ENCODE measurements around the gene TFAP2A. TPM values are rescaled to one million over a fixed set of nuclear protein-coding genes. Genes with fewer than 3 reads are reported as not detected.

TFAP2A gene
- total RNA-seq, 1 experiment from 2014 or later = 0.34 TPM

DNA sequence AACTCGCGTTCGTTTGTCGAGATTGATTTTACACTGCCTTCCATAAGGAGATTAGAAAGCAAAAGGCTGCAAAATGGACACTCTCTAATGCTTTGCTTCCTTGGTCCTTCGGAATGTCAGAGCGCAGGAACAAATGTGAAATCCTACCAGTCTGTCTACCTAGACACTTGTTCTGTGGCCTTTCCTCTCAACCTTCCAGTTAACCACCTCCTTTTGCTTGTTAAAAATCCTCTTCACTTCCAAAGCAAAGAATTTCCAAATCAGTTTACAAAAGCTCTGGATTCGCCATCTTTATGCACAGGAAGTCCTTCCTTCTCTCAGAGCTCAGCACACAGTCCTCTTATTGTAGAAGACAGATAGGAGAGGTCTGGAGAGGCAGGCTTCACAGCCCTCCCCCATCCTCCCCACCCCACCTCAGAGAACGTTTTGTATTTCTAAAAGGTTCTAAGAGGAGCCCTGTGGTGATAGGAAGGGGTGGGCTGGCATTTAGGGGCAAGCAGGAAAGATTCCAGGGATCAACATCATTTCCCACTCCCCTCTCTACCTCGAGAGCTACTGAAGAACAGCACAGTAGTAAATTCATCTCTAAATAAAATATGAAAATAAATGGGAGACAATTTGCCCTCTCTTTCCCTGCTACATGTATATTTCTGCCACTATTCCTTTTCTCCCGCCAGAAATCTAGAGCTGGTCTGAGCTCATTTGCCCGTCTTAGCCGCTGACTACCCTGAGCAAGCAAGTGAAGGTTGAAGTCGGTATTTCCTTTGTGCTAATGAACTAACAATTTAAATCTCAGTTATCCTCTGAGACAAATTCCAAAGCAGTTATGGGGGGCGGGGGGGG lies 18.9 kb downstream of the TFAP2A start:
- H4K20me1 ChIP-seq (ENCODE audit: insufficient read depth, low read depth, low read length) = no peaks in the 10 kb centered on the region
- no peaks in the 10 kb centered on the region for H3K79me2 ChIP-seq (ENCODE audit: low read length)
- no peak overlapping the region for H3K9ac ChIP-seq (ENCODE audit: low read length)
- no peak overlapping the region for H3K27ac ChIP-seq (ENCODE audit: low read length)
- H3K4me2 ChIP-seq (ENCODE audit: low read depth, low read length, poor library complexity, severe bottlenecking) = no peak overlapping the region
- H3K36me3 ChIP-seq (ENCODE audit: insufficient read depth, low read length) = no peaks in the 10 kb centered on the region
- DNase-seq = no peak
- no peaks in the 10 kb centered on the region for H3K27me3 ChIP-seq (ENCODE audit: low read length)
- no peaks in the 10 kb centered on the region for H3K9me3 ChIP-seq (ENCODE audit: low read length)
- no peak overlapping the region for H2AFZ ChIP-seq (ENCODE audit: low read length)
- H3K4me1 ChIP-seq (ENCODE audit: low read length) = no peaks in the 10 kb centered on the region
- H3K4me3 ChIP-seq (ENCODE audit: low read length) = no peak overlapping the region
- H3K9me2 ChIP-seq (replicated peaks; ENCODE audit: insufficient read depth, low read length) = no peaks in the 10 kb centered on the region

GRCh38 chr6:10395171-10395703 lies 19.6 kb downstream of the TFAP2A start:
- no peaks in the 10 kb centered on the region for H3K9me3 ChIP-seq (ENCODE audit: low read length)
- no peak overlapping the region for H2AFZ ChIP-seq (ENCODE audit: low read length)
- H3K27me3 ChIP-seq (ENCODE audit: low read length) = no peaks in the 10 kb centered on the region

GRCh38 chr6:10393544-10394225 lies 21.2 kb downstream of the TFAP2A start:
- H3K4me3 ChIP-seq (ENCODE audit: low read length) = no peak overlapping the region
- no peaks in the 10 kb centered on the region for H3K27me3 ChIP-seq (ENCODE audit: low read length)

More at GRCh38 chr6:10395171-10395703, 19.6 kb downstream of the TFAP2A start:
- Histone ChIP-seq H3K27ac (ENCODE audit: low read length) (no peak overlapping the region), H3K79me2 (ENCODE audit: low read length) (no peaks in the 10 kb centered on the region), H3K4me2 (ENCODE audit: low read depth, low read length, poor library complexity, severe bottlenecking) (no peak overlapping the region), H3K4me1 (ENCODE audit: low read length) (no peaks in the 10 kb centered on the region), H3K36me3 (ENCODE audit: insufficient read depth, low read length) (no peaks in the 10 kb centered on the region), H3K9ac (ENCODE audit: low read length) (no peak overlapping the region), H3K9me2 (replicated peaks; ENCODE audit: insufficient read depth, low read length) (no peaks in the 10 kb centered on the region), H3K4me3 (ENCODE audit: low read length) (no peak overlapping the region), H4K20me1 (ENCODE audit: insufficient read depth, low read depth, low read length) (no peaks in the 10 kb centered on the region)
- DNase-seq = no peak

GRCh38 chr6:10391799-10392198 lies 23.1 kb downstream of the TFAP2A start:
- no peaks in the 10 kb centered on the region for H3K36me3 ChIP-seq (ENCODE audit: insufficient read depth, low read length)
- DNase-seq = no peak
- H3K9me2 ChIP-seq (replicated peaks; ENCODE audit: insufficient read depth, low read length) = no peaks in the 10 kb centered on the region
- no peaks in the 10 kb centered on the region for H3K4me1 ChIP-seq (ENCODE audit: low read length)
- H3K4me3 ChIP-seq (ENCODE audit: low read length) = no peak overlapping the region
- H4K20me1 ChIP-seq (ENCODE audit: insufficient read depth, low read depth, low read length) = no peaks in the 10 kb centered on the region
- no peak overlapping the region for H3K27ac ChIP-seq (ENCODE audit: low read length)
- H3K27me3 ChIP-seq (ENCODE audit: low read length) = no peaks in the 10 kb centered on the region
- no peak overlapping the region for H3K9ac ChIP-seq (ENCODE audit: low read length)
- no peak overlapping the region for H2AFZ ChIP-seq (ENCODE audit: low read length)
- H3K79me2 ChIP-seq (ENCODE audit: low read length) = no peaks in the 10 kb centered on the region
- no peak overlapping the region for H3K4me2 ChIP-seq (ENCODE audit: low read depth, low read length, poor library complexity, severe bottlenecking)
- H3K9me3 ChIP-seq (ENCODE audit: low read length) = no peaks in the 10 kb centered on the region

More at GRCh38 chr6:10393544-10394225, 21.2 kb downstream of the TFAP2A start:
- no peak for DNase-seq
- Histone ChIP-seq H3K9me3 (ENCODE audit: low read length) (no peaks in the 10 kb centered on the region), H3K9me2 (replicated peaks; ENCODE audit: insufficient read depth, low read length) (no peaks in the 10 kb centered on the region), H3K36me3 (ENCODE audit: insufficient read depth, low read length) (no peaks in the 10 kb centered on the region), H3K9ac (ENCODE audit: low read length) (no peak overlapping the region), H2AFZ (ENCODE audit: low read length) (no peak overlapping the region), H3K79me2 (ENCODE audit: low read length) (no peaks in the 10 kb centered on the region), H3K4me1 (ENCODE audit: low read length) (no peaks in the 10 kb centered on the region), H4K20me1 (ENCODE audit: insufficient read depth, low read depth, low read length) (no peaks in the 10 kb centered on the region), H3K27ac (ENCODE audit: low read length) (no peak overlapping the region), H3K4me2 (ENCODE audit: low read depth, low read length, poor library complexity, severe bottlenecking) (no peak overlapping the region)

GRCh38 chr6:10391299-10391630 lies 23.6 kb downstream of the TFAP2A start:
- H3K4me3 ChIP-seq (ENCODE audit: low read length) = no peak overlapping the region
- no peaks in the 10 kb centered on the region for H3K4me1 ChIP-seq (ENCODE audit: low read length)
- no peak overlapping the region for H3K4me2 ChIP-seq (ENCODE audit: low read depth, low read length, poor library complexity, severe bottlenecking)
- H3K79me2 ChIP-seq (ENCODE audit: low read length) = no peaks in the 10 kb centered on the region
- no peak overlapping the region for H3K27ac ChIP-seq (ENCODE audit: low read length)
- no peaks in the 10 kb centered on the region for H3K27me3 ChIP-seq (ENCODE audit: low read length)
- no peaks in the 10 kb centered on the region for H3K9me3 ChIP-seq (ENCODE audit: low read length)
- no peak for DNase-seq
- H3K36me3 ChIP-seq (ENCODE audit: insufficient read depth, low read length) = no peaks in the 10 kb centered on the region
- no peaks in the 10 kb centered on the region for H3K9me2 ChIP-seq (replicated peaks; ENCODE audit: insufficient read depth, low read length)
- H2AFZ ChIP-seq (ENCODE audit: low read length) = no peak overlapping the region
- H3K9ac ChIP-seq (ENCODE audit: low read length) = no peak overlapping the region
- no peaks in the 10 kb centered on the region for H4K20me1 ChIP-seq (ENCODE audit: insufficient read depth, low read depth, low read length)

- Histone ChIP-seq H3K36me3 (ENCODE audit: insufficient read depth, low read length) (no peaks in the 10 kb centered on the region), H3K4me1 (ENCODE audit: low read length) (no peaks in the 10 kb centered on the region), H3K4me2 (ENCODE audit: low read depth, low read length, poor library complexity, severe bottlenecking) (no peak overlapping the region), H3K27me3 (ENCODE audit: low read length) (no peaks in the 10 kb centered on the region), H3K9me3 (ENCODE audit: low read length) (no peaks in the 10 kb centered on the region), H3K9me2 (replicated peaks; ENCODE audit: insufficient read depth, low read length) (no peaks in the 10 kb centered on the region), H2AFZ (ENCODE audit: low read length) (no peak overlapping the region), H3K27ac (ENCODE audit: low read length) (no peak overlapping the region), H3K79me2 (ENCODE audit: low read length) (no peaks in the 10 kb centered on the region), H3K4me3 (ENCODE audit: low read length) (no peak overlapping the region), H3K9ac (ENCODE audit: low read length) (no peak overlapping the region), H4K20me1 (ENCODE audit: insufficient read depth, low read depth, low read length) (no peaks in the 10 kb centered on the region)
- no peak for DNase-seq
Measured at GRCh38 chr6:10390495-10391298, 24.2 kb downstream of the TFAP2A start.

DNA sequence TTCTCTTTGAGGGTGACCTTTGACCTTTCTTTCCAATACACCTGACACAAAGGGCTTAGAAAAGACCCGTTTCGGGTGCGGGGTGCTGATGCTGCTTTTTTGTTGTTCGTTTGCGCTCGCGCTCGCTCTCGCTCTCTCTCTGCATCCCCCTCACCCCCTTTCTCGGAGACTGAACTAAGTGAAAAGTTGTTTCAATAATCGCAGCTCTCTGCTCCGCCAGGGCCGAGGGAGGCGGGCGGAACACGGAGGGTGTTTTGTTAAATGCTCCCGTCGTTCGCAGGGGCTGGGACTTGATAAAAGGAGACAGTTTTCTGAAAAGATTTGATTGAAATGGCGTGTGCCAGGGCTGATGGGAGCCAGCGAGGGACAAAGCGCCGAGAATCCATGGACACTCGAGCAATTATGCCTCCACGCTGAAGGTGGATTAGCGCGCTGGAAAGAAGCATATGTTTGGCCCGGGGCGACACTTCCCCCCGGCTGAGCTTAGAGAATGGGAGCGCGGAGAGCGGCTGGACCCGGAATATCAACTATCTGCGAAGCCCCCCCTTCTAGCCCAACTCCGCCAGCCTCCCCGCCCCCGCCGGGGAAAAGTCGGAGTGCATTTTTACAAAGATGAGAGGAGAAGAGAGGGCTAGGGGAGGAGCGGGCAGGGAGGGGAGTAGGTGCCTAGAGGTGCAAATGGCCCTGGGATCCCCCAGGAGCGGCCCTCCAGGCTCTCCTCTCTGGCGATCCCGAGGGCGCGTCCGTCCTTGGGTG lies 25.0 kb downstream of the TFAP2A start:
- H3K27ac ChIP-seq (ENCODE audit: low read length) = no peak overlapping the region
- H3K4me3 ChIP-seq (ENCODE audit: low read length) = no peak overlapping the region
- H3K4me1 ChIP-seq (ENCODE audit: low read length) = no peaks in the 10 kb centered on the region
- H3K79me2 ChIP-seq (ENCODE audit: low read length) = no peaks in the 10 kb centered on the region
- DNase-seq = no peak
- H4K20me1 ChIP-seq (ENCODE audit: insufficient read depth, low read depth, low read length) = no peaks in the 10 kb centered on the region
- no peak overlapping the region for H3K9ac ChIP-seq (ENCODE audit: low read length)
- no peaks in the 10 kb centered on the region for H3K27me3 ChIP-seq (ENCODE audit: low read length)
- no peaks in the 10 kb centered on the region for H3K36me3 ChIP-seq (ENCODE audit: insufficient read depth, low read length)
- no peaks in the 10 kb centered on the region for H3K9me2 ChIP-seq (replicated peaks; ENCODE audit: insufficient read depth, low read length)
- H3K9me3 ChIP-seq (ENCODE audit: low read length) = no peaks in the 10 kb centered on the region
- no peak overlapping the region for H3K4me2 ChIP-seq (ENCODE audit: low read depth, low read length, poor library complexity, severe bottlenecking)
- H2AFZ ChIP-seq (ENCODE audit: low read length) = no peak overlapping the region
